HG02642 (cell line): Measurements from ENCODE around the gene NFATC2.
"Not testable (repeated sequence)": the region's sequence is repeated elsewhere in the genome, so short reads cannot be mapped to it uniquely, and the experiment has no call there.

Experiments used
- ATAC-seq: cut with Tn5 transposase; IDR thresholded peaks from one replicate; pipeline ENCODE4 v1.9.1; 2021; ENCODE audit warnings: mild to moderate bottlenecking; ENCODE audit not compliant: unreplicated experiment, poor library complexity

Gene NFATC2

GRCh38 chr20:51482836-51483473, 59.6 kb downstream of the NFATC2 start:
- no peak for ATAC-seq

- no peak for ATAC-seq
Measured at GRCh38 chr20:51481341-51481914, 61.1 kb downstream of the NFATC2 start.

- ATAC-seq = peak; percentile 86
Measured at GRCh38 chr20:51480507-51481270, 61.8 kb downstream of the NFATC2 start.

- ATAC-seq = not testable (repeated sequence)
Measured at GRCh38 chr20:51476106-51476505, 66.4 kb downstream of the NFATC2 start.

- no peak for ATAC-seq
Measured at GRCh38 chr20:51473771-51474170, 68.7 kb downstream of the NFATC2 start.

- ATAC-seq = no peak
Measured at GRCh38 chr20:51473256-51473655, 69.3 kb downstream of the NFATC2 start.

- ATAC-seq = no peak
Measured at GRCh38 chr20:51470907-51471411, 71.6 kb downstream of the NFATC2 start.

- no peak for ATAC-seq
Measured at GRCh38 chr20:51470499-51470820, 72.1 kb downstream of the NFATC2 start.

- no peak for ATAC-seq
Measured at GRCh38 chr20:51469578-51470498, 72.7 kb downstream of the NFATC2 start.

- ATAC-seq = no peak
Measured at GRCh38 chr20:51469046-51469445, 73.5 kb downstream of the NFATC2 start.

GRCh38 chr20:51468636-51469035, 73.9 kb downstream of the NFATC2 start:
- ATAC-seq = no peak

GRCh38 chr20:51467956-51468626, 74.4 kb downstream of the NFATC2 start:
- ATAC-seq = no peak

- ATAC-seq = no peak
Measured at GRCh38 chr20:51463998-51464397, 78.5 kb downstream of the NFATC2 start.

GRCh38 chr20:51463560-51463959, 79.0 kb downstream of the NFATC2 start:
- no peak for ATAC-seq

GRCh38 chr20:51462566-51463276, 79.8 kb downstream of the NFATC2 start:
- ATAC-seq = no peak

GRCh38 chr20:51461846-51462245, 80.7 kb downstream of the NFATC2 start:
- ATAC-seq = not testable (repeated sequence)

- ATAC-seq = no peak
Measured at GRCh38 chr20:51461306-51461705, 81.2 kb downstream of the NFATC2 start.

- ATAC-seq = peak; percentile 95
Measured at GRCh38 chr20:51460569-51461265, 81.8 kb downstream of the NFATC2 start.

- no peak for ATAC-seq
Measured at GRCh38 chr20:51460163-51460562, 82.4 kb downstream of the NFATC2 start.
